Lower leg skin (tissue), 3 donors: ENCODE results near the gene ZNF444.

Source experiments
- CTCF ChIP-seq, 3 donors: fragments of 450-650 bp; IDR thresholded peaks; one replicate each; pipeline ENCODE4 v1.5.1; 2016; ENCODE audit warnings: antibody characterized with exemption in 3 of 3, mild to moderate bottlenecking in 3 of 3, moderate library complexity in 2 of 3
- POLR2A ChIP-seq, 2 donors: fragments of 450-650 bp; IDR thresholded peaks; one replicate each; pipeline ENCODE4 v1.6.1; 2016 to 2017; ENCODE audit warnings: antibody characterized with exemption in 2 of 2, mild to moderate bottlenecking in 1 of 2, moderate library complexity in 1 of 2

DNA sequence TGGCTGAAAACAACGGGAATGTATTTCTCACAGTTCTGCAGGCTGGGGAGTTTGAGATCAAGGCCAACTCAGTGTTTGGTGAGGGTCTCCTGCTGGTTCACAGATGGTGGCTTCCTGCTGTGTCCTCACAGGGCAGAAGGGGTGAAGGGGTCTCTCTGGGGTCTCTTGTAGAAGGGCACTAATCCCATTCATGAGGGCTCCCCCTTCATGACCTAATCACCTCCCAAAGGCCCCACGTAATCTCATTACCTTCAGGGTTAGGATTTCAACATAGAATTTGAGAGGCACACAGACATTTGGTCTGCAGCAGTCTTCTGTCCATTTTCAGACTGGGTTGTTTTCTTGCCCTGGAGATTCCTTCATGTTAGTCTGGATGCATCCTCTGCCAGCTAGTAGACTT lies 11.6 kb downstream of the ZNF444 start:
- no peak for TF ChIP-seq CTCF (IDR thresholded peaks at IDR 0.05)
- TF ChIP-seq POLR2A (IDR thresholded peaks at IDR 0.05), result no peak
